Suppressor macrophage treated with lipopolysaccharide for 4 hours (primary cell): ENCODE data around the gene CEACAM1.
"Not testable (repeated sequence)": the region's sequence is repeated elsewhere in the genome, so short reads cannot be mapped to it uniquely, and the experiment has no call there.

Source experiments
- DNase-seq: peaks from one replicate; pipeline ENCODE4 v3.0.0-alpha.2; 2020

The CEACAM1 gene

GRCh38 chr19:42472402-42473147 lies 55.7 kb downstream of the CEACAM1 start:
- DNase-seq, result no peak

GRCh38 chr19:42471554-42472249 lies 56.6 kb downstream of the CEACAM1 start:
- DNase-seq, result no peak

- DNase-seq, result peak; percentile 50
These were observed 58.7 kb downstream of the CEACAM1 start for GRCh38 chr19:42469311-42470235.

GRCh38 chr19:42468273-42468796 lies 59.9 kb downstream of the CEACAM1 start:
- DNase-seq, result peak; percentile 15

- peak; percentile 46 for DNase-seq
These were observed 61.0 kb downstream of the CEACAM1 start for GRCh38 chr19:42467183-42467760.

- peak; percentile 45 for DNase-seq
These were observed 61.6 kb downstream of the CEACAM1 start for GRCh38 chr19:42466521-42467182.

- DNase-seq, result peak; percentile 39
These were observed 62.4 kb downstream of the CEACAM1 start for GRCh38 chr19:42465827-42466280.

- no peak for DNase-seq
These were observed 66.5 kb downstream of the CEACAM1 start for GRCh38 chr19:42461700-42462324.

GRCh38 chr19:42461231-42461630 lies 67.0 kb downstream of the CEACAM1 start:
- not testable (repeated sequence) for DNase-seq

GRCh38 chr19:42459926-42460325 lies 68.4 kb downstream of the CEACAM1 start:
- DNase-seq, result no peak
